Uterus (tissue), 2 donors: ENCODE measurements around the gene MICOS13.

ENCODE experiments used
- POLR2A ChIP-seq, 2 donors: fragments of 450-650 bp; IDR thresholded peaks; one replicate each; pipeline ENCODE4 v1.6.1; 2016; ENCODE audit warnings: antibody characterized with exemption in 2 of 2, mild to moderate bottlenecking in 1 of 2, moderate library complexity in 1 of 2
- TF ChIP-seq, protein P1 (sequence below), 4 experiments: fragments of 200-600 bp in 2 of 4; fragments of 450-650 bp in 2 of 4; sonication (generic) in 2 of 4; IDR thresholded peaks; one replicate each; pipeline ENCODE4 v1.5.1; 2016 to 2019; ENCODE audit warnings: antibody characterized with exemption in 4 of 4, mild to moderate bottlenecking in 2 of 4, moderate library complexity in 1 of 4

DNA sequence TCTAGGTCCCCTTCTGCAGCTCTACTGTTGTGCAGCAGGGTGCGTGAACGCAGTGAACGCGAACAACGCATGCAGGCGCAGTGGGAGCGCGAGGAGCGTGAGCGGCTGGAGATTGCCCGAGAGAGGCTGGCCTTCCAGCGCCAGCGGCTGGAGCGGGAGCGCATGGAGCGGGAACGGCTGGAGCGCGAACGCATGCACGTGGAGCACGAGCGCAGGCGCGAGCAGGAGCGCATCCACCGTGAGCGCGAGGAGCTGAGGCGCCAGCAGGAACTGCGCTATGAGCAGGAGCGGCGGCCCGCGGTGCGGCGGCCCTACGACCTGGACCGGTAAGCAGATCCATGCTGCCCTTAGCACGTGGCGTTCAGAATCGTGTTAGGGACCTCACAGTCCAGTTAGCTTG lies 18.8 kb downstream of the MICOS13 start:
- TF ChIP-seq, protein P1, sequence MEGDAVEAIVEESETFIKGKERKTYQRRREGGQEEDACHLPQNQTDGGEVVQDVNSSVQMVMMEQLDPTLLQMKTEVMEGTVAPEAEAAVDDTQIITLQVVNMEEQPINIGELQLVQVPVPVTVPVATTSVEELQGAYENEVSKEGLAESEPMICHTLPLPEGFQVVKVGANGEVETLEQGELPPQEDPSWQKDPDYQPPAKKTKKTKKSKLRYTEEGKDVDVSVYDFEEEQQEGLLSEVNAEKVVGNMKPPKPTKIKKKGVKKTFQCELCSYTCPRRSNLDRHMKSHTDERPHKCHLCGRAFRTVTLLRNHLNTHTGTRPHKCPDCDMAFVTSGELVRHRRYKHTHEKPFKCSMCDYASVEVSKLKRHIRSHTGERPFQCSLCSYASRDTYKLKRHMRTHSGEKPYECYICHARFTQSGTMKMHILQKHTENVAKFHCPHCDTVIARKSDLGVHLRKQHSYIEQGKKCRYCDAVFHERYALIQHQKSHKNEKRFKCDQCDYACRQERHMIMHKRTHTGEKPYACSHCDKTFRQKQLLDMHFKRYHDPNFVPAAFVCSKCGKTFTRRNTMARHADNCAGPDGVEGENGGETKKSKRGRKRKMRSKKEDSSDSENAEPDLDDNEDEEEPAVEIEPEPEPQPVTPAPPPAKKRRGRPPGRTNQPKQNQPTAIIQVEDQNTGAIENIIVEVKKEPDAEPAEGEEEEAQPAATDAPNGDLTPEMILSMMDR (IDR thresholded peaks at IDR 0.05) = no peak
- TF ChIP-seq POLR2A (IDR thresholded peaks at IDR 0.05) = no peak
